Astrocyte (in vitro differentiated cells and primary cell): ENCODE measurements around the gene STX17.

Experiments
- EZH2 ChIP-seq: IDR thresholded peaks from 2 replicates; pipeline ENCODE4 v1.6.1; 2012; ENCODE audit warnings: mild to moderate bottlenecking, low read length, inconsistent platforms; ENCODE audit not compliant: insufficient read depth
- TF ChIP-seq, protein P1 (sequence below): IDR thresholded peaks from 2 replicates; pipeline ENCODE4 v1.5.1; 2011; ENCODE audit warnings: low read depth, mild to moderate bottlenecking, inconsistent platforms, low read length, moderate library complexity; ENCODE audit not compliant: insufficient read depth

DNA sequence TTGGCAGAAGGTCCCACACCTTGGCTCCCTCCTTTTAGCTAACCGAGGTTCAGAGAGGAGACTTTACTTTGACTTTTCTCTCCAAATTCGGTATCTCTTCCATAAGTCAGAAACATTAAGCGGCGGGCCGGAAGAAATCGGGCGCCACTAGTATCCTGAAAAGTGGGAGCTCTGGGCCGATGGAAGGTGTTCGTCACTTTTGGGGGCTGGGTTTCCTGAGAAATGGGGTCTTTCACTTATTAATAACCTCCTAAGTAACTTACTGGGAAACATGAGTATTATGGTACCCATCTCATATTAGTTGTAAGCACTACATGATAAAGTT is 716 bp downstream of the STX17 start:
- TF ChIP-seq, protein P1, sequence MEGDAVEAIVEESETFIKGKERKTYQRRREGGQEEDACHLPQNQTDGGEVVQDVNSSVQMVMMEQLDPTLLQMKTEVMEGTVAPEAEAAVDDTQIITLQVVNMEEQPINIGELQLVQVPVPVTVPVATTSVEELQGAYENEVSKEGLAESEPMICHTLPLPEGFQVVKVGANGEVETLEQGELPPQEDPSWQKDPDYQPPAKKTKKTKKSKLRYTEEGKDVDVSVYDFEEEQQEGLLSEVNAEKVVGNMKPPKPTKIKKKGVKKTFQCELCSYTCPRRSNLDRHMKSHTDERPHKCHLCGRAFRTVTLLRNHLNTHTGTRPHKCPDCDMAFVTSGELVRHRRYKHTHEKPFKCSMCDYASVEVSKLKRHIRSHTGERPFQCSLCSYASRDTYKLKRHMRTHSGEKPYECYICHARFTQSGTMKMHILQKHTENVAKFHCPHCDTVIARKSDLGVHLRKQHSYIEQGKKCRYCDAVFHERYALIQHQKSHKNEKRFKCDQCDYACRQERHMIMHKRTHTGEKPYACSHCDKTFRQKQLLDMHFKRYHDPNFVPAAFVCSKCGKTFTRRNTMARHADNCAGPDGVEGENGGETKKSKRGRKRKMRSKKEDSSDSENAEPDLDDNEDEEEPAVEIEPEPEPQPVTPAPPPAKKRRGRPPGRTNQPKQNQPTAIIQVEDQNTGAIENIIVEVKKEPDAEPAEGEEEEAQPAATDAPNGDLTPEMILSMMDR = no peak
- TF ChIP-seq EZH2 = no peak
